ENCODE measurements around the gene PAM16. TPM values are rescaled to one million over a fixed set of nuclear protein-coding genes. Genes with fewer than 3 reads are reported as not detected.

PAM16 gene
- total RNA-seq, 1 donor: 20.2 TPM

- no peak for DNase-seq (ENCODE audit: low read depth)
- TF ChIP-seq CTCF (IDR thresholded peaks at IDR 0.05; ENCODE audit: insufficient read depth, low read length): no peak
- H3K4me3 ChIP-seq (ENCODE audit: low read depth, low read length): no peak overlapping the region
These were observed 7.1 kb upstream of the PAM16 start for GRCh38 chr16:4358236-4358635.

GRCh38 chr16:4356820-4357219, 5.7 kb upstream of the PAM16 start:
- no peak for TF ChIP-seq CTCF (IDR thresholded peaks at IDR 0.05; ENCODE audit: insufficient read depth, low read length)
- H3K4me3 ChIP-seq (ENCODE audit: low read depth, low read length): no peak overlapping the region
- DNase-seq (ENCODE audit: low read depth): no peak

- no peak for DNase-seq (ENCODE audit: low read depth)
- no peak overlapping the region for H3K4me3 ChIP-seq (ENCODE audit: low read depth, low read length)
- no peak for TF ChIP-seq CTCF (IDR thresholded peaks at IDR 0.05; ENCODE audit: insufficient read depth, low read length)
These were observed 3.6 kb upstream of the PAM16 start for GRCh38 chr16:4354512-4355409.

- TF ChIP-seq CTCF (IDR thresholded peaks at IDR 0.05; ENCODE audit: insufficient read depth, low read length): no peak
- no peak overlapping the region for H3K4me3 ChIP-seq (ENCODE audit: low read depth, low read length)
- DNase-seq (ENCODE audit: low read depth): no peak
These were observed 2.6 kb upstream of the PAM16 start for GRCh38 chr16:4353675-4354074.

GRCh38 chr16:4352843-4353242, 1.7 kb upstream of the PAM16 start:
- no peak for DNase-seq (ENCODE audit: low read depth)
- TF ChIP-seq CTCF (IDR thresholded peaks at IDR 0.05; ENCODE audit: insufficient read depth, low read length): no peak
- H3K4me3 ChIP-seq (ENCODE audit: low read depth, low read length): no peak overlapping the region

- no peak for TF ChIP-seq CTCF (IDR thresholded peaks at IDR 0.05; ENCODE audit: insufficient read depth, low read length)
- no peak for DNase-seq (ENCODE audit: low read depth)
- H3K4me3 ChIP-seq (ENCODE audit: low read depth, low read length): no peak overlapping the region
These were observed 759 bp upstream of the PAM16 start for GRCh38 chr16:4351880-4352279.
